Naive thymus-derived CD8-positive, alpha-beta T cell (primary cell): ENCODE measurements around the gene SP5. TPM values are rescaled to one million over a fixed set of nuclear protein-coding genes. Genes with fewer than 3 reads are reported as not detected.
"Not testable (repeated sequence)": the region's sequence is repeated elsewhere in the genome, so short reads cannot be mapped to it uniquely, and the experiment has no call there.

Experiments used
- ATAC-seq, 2 donors: fragments of 150-1000 bp; cut with Tn5 transposase in 1 of 2; sonication (Bioruptor Pico), chemical (Tn5 transposase) in 1 of 2; 1 replicate in 1 of 2; 2 replicates in 1 of 2; pipeline ENCODE4 v1.10.0; 2021; ENCODE audit warnings: mild to moderate bottlenecking in 2 of 2, moderate library complexity in 2 of 2
- POLR2A ChIA-PET: fragments of 350-600 bp; sonication (Branson Sonifier 250); formaldehyde crosslinking; loops from one replicate; lab custom pipeline; 2021; ENCODE audit warnings: antibody characterized with exemption; lab: Charles Lee
- DNase-seq, 10 donors: peaks; one replicate each; pipeline versions ENCODE4 v3.0.0 to v3.0.0-alpha.2; 2020 to 2022
- H3K27ac Mint-ChIP-seq, 10 donors: one replicate each; pipeline ENCODE4 v1.8.0; 2020 to 2022; ENCODE audit warnings: mild to moderate bottlenecking in 10 of 10, mixed read lengths in 10 of 10, moderate library complexity in 4 of 10, inconsistent platforms in 1 of 10
- H3K27me3 Mint-ChIP-seq, 5 donors: one replicate each; pipeline ENCODE4 v1.8.0; 2021 to 2022; ENCODE audit warnings: mixed read lengths in 5 of 5
- H3K36me3 Mint-ChIP-seq, 3 donors: one replicate each; pipeline ENCODE4 v1.8.0; 2020 to 2022; ENCODE audit warnings: mixed read lengths in 3 of 3, mild to moderate bottlenecking in 2 of 3, inconsistent platforms in 1 of 3
- H3K4me1 Mint-ChIP-seq, 4 donors: one replicate each; pipeline ENCODE4 v1.8.0; 2021 to 2022; ENCODE audit warnings: mixed read lengths in 4 of 4
- H3K4me3 Mint-ChIP-seq, 10 donors: one replicate each; pipeline ENCODE4 v1.8.0; 2020 to 2022; ENCODE audit warnings: mild to moderate bottlenecking in 10 of 10, mixed read lengths in 10 of 10, moderate library complexity in 6 of 10, inconsistent platforms in 1 of 10
- H3K9me3 Mint-ChIP-seq, 9 donors: one replicate each; pipeline ENCODE4 v1.8.0; 2020 to 2022; ENCODE audit warnings: mixed read lengths in 9 of 9, mild to moderate bottlenecking in 3 of 9, inconsistent platforms in 1 of 9, moderate library complexity in 1 of 9
- polyA plus RNA-seq, 3 donors: library from polyadenylated mRNA; unstranded; fragments of 300-500 nt; fragmentation: Illumina TruSeq; gene quantifications; one replicate each; pipeline ENCODE4 v1.2.3, GENCODE V29; 2021
- total RNA-seq, 8 experiments: library from RNA in 2 of 8; stranded (reverse) in 2 of 8; gene quantifications; one replicate each; pipeline ENCODE4 v1.2.3 and lab custom pipeline; 2021 to 2026

The SP5 gene
- total and polyA plus RNA-seq, 5 experiments from 2014 or later = not detected

GRCh38 chr2:170723446-170723958, 8.4 kb downstream of the SP5 start:
- Mint-ChIP-seq H3K36me3 (peaks cover 0 to 10% (median 9%) of the 10 kb centered on the region in 3 donors), H3K27me3 (peaks cover 29 to 85% (median 53%) of the 10 kb centered on the region in 5 donors)

GRCh38 chr2:170733798-170734600, 18.9 kb downstream of the SP5 start:
- H3K27ac Mint-ChIP-seq = no peak overlapping the region
- H3K9me3 Mint-ChIP-seq = peaks cover 0 to 15% (median 4%) of the 10 kb centered on the region in 9 donors
- peaks cover 0 to 15% (median 0%) of the 10 kb centered on the region in 3 donors for H3K36me3 Mint-ChIP-seq
- H3K4me3 Mint-ChIP-seq = no peak overlapping the region
- H3K4me1 Mint-ChIP-seq = no peaks in the 10 kb centered on the region
- DNase-seq (no peak), ATAC-seq (no peak)
- peaks cover 11 to 32% (median 29%) of the 10 kb centered on the region in 5 donors for H3K27me3 Mint-ChIP-seq
- POLR2A ChIA-PET = no interaction called here

More at GRCh38 chr2:170723446-170723958, 8.4 kb downstream of the SP5 start:
- H3K4me1 Mint-ChIP-seq = no peaks in the 10 kb centered on the region
- peaks cover 0 to 9% (median 0%) of the 10 kb centered on the region in 9 donors for H3K9me3 Mint-ChIP-seq
- H3K4me3 Mint-ChIP-seq = no peak overlapping the region
- ATAC-seq (no peak), DNase-seq (no peak)
- H3K27ac Mint-ChIP-seq = no peak overlapping the region
- POLR2A ChIA-PET = no interaction called here

- peaks cover 0 to 15% (median 0%) of the 10 kb centered on the region in 3 donors for H3K36me3 Mint-ChIP-seq
- H3K4me3 Mint-ChIP-seq, DNase-seq, H3K4me1 Mint-ChIP-seq, ATAC-seq, POLR2A ChIA-PET, H3K27ac Mint-ChIP-seq: not testable (repeated sequence)
- H3K27me3 Mint-ChIP-seq = peaks cover 10 to 30% (median 29%) of the 10 kb centered on the region in 5 donors
- H3K9me3 Mint-ChIP-seq = peaks cover 0 to 15% (median 4%) of the 10 kb centered on the region in 9 donors
Measured at GRCh38 chr2:170734601-170735000, 19.5 kb downstream of the SP5 start.

- no peak for DNase-seq
- peaks cover 0 to 10% (median 0%) of the 10 kb centered on the region in 3 donors for H3K36me3 Mint-ChIP-seq
Measured at GRCh38 chr2:170736628-170737027, 21.5 kb downstream of the SP5 start.

GRCh38 chr2:170737406-170737805, 22.3 kb downstream of the SP5 start:
- POLR2A ChIA-PET = no interaction called here
- peaks cover 0 to 10% (median 0%) of the 10 kb centered on the region in 3 donors for H3K36me3 Mint-ChIP-seq
- H3K27me3 Mint-ChIP-seq = peaks cover 7 to 23% (median 22%) of the 10 kb centered on the region in 5 donors
- ATAC-seq (no peak), DNase-seq (no peak)
- H3K4me1 Mint-ChIP-seq = no peaks in the 10 kb centered on the region
- no peak overlapping the region for H3K27ac Mint-ChIP-seq
- H3K9me3 Mint-ChIP-seq = peaks cover 0 to 15% (median 4%) of the 10 kb centered on the region in 9 donors
- H3K4me3 Mint-ChIP-seq = no peak overlapping the region

More at GRCh38 chr2:170736628-170737027, 21.5 kb downstream of the SP5 start:
- no peak for ATAC-seq
- Mint-ChIP-seq H3K9me3 (peaks cover 0 to 15% (median 4%) of the 10 kb centered on the region in 9 donors), H3K27me3 (peaks cover 7 to 23% (median 22%) of the 10 kb centered on the region in 5 donors), H3K4me3 (no peak overlapping the region), H3K4me1 (no peaks in the 10 kb centered on the region), H3K27ac (no peak overlapping the region)
- POLR2A ChIA-PET = no interaction called here

GRCh38 chr2:170737821-170738220, 22.7 kb downstream of the SP5 start:
- peaks cover 7 to 22% (median 20%) of the 10 kb centered on the region in 5 donors for H3K27me3 Mint-ChIP-seq
- H3K36me3 Mint-ChIP-seq = peaks cover 0 to 10% (median 0%) of the 10 kb centered on the region in 3 donors
- H3K4me3 Mint-ChIP-seq = no peak overlapping the region
- POLR2A ChIA-PET = no interaction called here
- no peak overlapping the region for H3K27ac Mint-ChIP-seq
- no peaks in the 10 kb centered on the region for H3K4me1 Mint-ChIP-seq
- H3K9me3 Mint-ChIP-seq = peaks cover 0 to 15% (median 4%) of the 10 kb centered on the region in 9 donors
- ATAC-seq (no peak), DNase-seq (no peak)

GRCh38 chr2:170739048-170739447, 23.9 kb downstream of the SP5 start:
- Mint-ChIP-seq H3K36me3 (peaks cover 0 to 10% (median 0%) of the 10 kb centered on the region in 3 donors), H3K27ac (no peak overlapping the region), H3K9me3 (peaks cover 0 to 15% (median 4%) of the 10 kb centered on the region in 9 donors), H3K4me1 (no peaks in the 10 kb centered on the region), H3K4me3 (no peak overlapping the region), H3K27me3 (peaks cover 9 to 27% (median 20%) of the 10 kb centered on the region in 5 donors)
- DNase-seq (no peak), ATAC-seq (no peak)
- POLR2A ChIA-PET = interaction anchor here (0.6 kb wide), 1 partner anchor 17 kb away, joined by 4 read pairs; no protein-coding TSS in a partner anchor

- Mint-ChIP-seq H3K4me1 (no peaks in the 10 kb centered on the region), H3K4me3 (no peak overlapping the region), H3K9me3 (peaks cover 0 to 15% (median 4%) of the 10 kb centered on the region in 9 donors), H3K27me3 (peaks cover 14 to 32% (median 25%) of the 10 kb centered on the region in 5 donors), H3K36me3 (peaks cover 0 to 10% (median 0%) of the 10 kb centered on the region in 3 donors), H3K27ac (no peak overlapping the region)
- POLR2A ChIA-PET = interaction anchor here (0.6 kb wide), 1 partner anchor 17 kb away, joined by 4 read pairs; no protein-coding TSS in a partner anchor
- no peak for ATAC-seq
- DNase-seq = no peak
Measured at GRCh38 chr2:170739507-170740046, 24.4 kb downstream of the SP5 start.

- H3K4me3 Mint-ChIP-seq = no peak overlapping the region
- peaks cover 14 to 41% (median 30%) of the 10 kb centered on the region in 5 donors for H3K27me3 Mint-ChIP-seq
- peaks cover 0 to 10% (median 0%) of the 10 kb centered on the region in 3 donors for H3K36me3 Mint-ChIP-seq
- peaks cover 0 to 15% (median 4%) of the 10 kb centered on the region in 9 donors for H3K9me3 Mint-ChIP-seq
- ATAC-seq (no peak), DNase-seq (no peak)
- POLR2A ChIA-PET = no interaction called here
- no peak overlapping the region for H3K27ac Mint-ChIP-seq
- H3K4me1 Mint-ChIP-seq = no peaks in the 10 kb centered on the region
Measured at GRCh38 chr2:170740660-170741059, 25.5 kb downstream of the SP5 start.

- POLR2A ChIA-PET = no interaction called here
- no peaks in the 10 kb centered on the region for H3K4me1 Mint-ChIP-seq
- H3K27me3 Mint-ChIP-seq = peaks cover 12 to 36% (median 28%) of the 10 kb centered on the region in 5 donors
- peaks cover 0 to 7% (median 0%) of the 10 kb centered on the region in 3 donors for H3K36me3 Mint-ChIP-seq
- H3K9me3 Mint-ChIP-seq = peaks cover 0 to 9% (median 3%) of the 10 kb centered on the region in 9 donors
- no peak overlapping the region for H3K27ac Mint-ChIP-seq
- H3K4me3 Mint-ChIP-seq = no peak overlapping the region
- ATAC-seq (no peak), DNase-seq (no peak)
Measured at GRCh38 chr2:170742000-170742399, 26.9 kb downstream of the SP5 start.

- Mint-ChIP-seq H3K9me3 (no peaks in the 10 kb centered on the region), H3K4me1 (no peaks in the 10 kb centered on the region), H3K36me3 (peaks cover 0 to 8% (median 0%) of the 10 kb centered on the region in 3 donors), H3K4me3 (no peak overlapping the region), H3K27ac (no peak overlapping the region), H3K27me3 (peaks cover 15 to 39% (median 28%) of the 10 kb centered on the region in 5 donors)
- POLR2A ChIA-PET = no interaction called here
- DNase-seq = no peak
- ATAC-seq = no peak
Measured at GRCh38 chr2:170742896-170743529, 27.9 kb downstream of the SP5 start.

GRCh38 chr2:170743530-170744239, 28.5 kb downstream of the SP5 start:
- ATAC-seq (no peak), DNase-seq (no peak)
- POLR2A ChIA-PET = no interaction called here

More at GRCh38 chr2:170743530-170744239, 28.5 kb downstream of the SP5 start:
- Mint-ChIP-seq H3K27me3 (peaks cover 15 to 44% (median 31%) of the 10 kb centered on the region in 5 donors), H3K4me1 (no peaks in the 10 kb centered on the region), H3K27ac (no peak overlapping the region), H3K36me3 (peaks cover 0 to 9% (median 0%) of the 10 kb centered on the region in 3 donors), H3K4me3 (no peak overlapping the region), H3K9me3 (no peaks in the 10 kb centered on the region)
